Raji (cell line): ENCODE results near the gene TRIM28.

Experiments
- POLR2A ChIP-seq: IDR thresholded peaks from 2 replicates; pipeline ENCODE4 v1.6.1; 2011; ENCODE audit warnings: low read depth, low read length, control low read depth; ENCODE audit not compliant: insufficient read depth

The TRIM28 gene

GRCh38 chr19:58544591-58545285 is 874 bp downstream of the TRIM28 start:
- no peak for TF ChIP-seq POLR2A

GRCh38 chr19:58545286-58546018 is 1.6 kb downstream of the TRIM28 start:
- no peak for TF ChIP-seq POLR2A

DNA sequence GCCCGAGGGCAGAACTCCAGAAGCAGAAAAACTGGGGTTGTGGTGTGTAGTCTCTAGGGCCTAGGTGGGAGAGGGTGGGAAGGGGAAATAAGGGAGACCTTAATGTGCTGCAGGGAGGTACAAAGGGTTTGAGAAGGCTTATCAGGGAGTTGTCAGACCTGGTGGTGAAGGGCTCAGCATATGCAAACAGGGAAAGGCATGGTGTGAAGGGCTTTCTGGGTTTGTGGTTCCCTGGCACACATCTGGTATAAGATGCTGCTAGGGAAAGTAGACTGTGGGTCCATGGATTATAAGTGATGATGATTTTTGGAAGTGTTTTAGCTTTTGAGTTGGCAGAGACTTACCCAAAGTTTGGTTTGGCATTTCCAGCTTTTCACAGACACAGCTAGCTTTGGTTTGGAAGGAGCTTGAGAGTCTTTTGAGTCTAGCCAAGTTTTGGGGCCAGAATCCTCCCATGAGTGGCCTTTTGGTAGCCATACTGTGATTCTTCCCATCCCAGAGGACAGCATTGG is 2.2 kb downstream of the TRIM28 start:
- no peak for TF ChIP-seq POLR2A

DNA sequence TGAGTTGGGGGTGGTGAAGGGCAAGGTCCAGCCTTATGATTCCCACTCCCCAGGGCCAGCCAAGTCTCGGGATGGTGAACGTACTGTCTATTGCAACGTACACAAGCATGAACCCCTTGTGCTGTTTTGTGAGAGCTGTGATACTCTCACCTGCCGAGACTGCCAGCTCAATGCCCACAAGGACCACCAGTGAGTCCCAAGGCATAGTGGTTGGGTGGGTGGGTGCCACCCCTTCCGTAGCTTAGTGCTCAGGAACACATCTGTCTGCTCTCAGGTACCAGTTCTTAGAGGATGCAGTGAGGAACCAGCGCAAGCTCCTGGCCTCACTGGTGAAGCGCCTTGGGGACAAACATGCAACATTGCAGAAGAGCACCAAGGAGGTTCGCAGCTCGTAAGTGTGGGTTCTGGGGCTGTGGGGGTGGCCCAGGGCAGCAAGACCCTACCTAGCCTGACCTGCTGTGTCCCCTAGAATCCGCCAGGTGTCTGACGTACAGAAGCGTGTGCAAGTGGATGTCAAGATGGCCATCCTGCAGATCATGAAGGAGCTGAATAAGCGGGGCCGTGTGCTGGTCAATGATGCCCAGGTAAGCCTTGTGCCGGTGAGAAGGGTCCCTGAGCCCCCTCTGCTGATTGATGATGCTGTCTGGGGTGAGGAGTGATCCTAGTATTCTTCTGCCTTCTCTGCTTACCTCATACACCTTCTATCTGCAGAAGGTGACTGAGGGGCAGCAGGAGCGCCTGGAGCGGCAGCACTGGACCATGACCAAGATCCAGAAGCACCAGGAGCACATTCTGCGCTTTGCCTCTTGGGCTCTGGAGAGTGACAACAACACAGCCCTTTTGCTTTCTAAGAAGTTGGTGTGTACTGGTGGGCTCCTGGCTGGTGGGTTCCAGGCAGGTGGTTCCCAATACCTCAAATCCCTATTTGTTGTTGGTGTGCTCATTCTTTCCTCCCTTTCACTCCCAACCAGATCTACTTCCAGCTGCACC is 3.8 kb downstream of the TRIM28 start:
- TF ChIP-seq POLR2A: no peak

- TF ChIP-seq POLR2A: no peak
Measured at GRCh38 chr19:58548859-58549663, 5.2 kb downstream of the TRIM28 start.

GRCh38 chr19:58549664-58550361 is 5.9 kb downstream of the TRIM28 start:
- no peak for TF ChIP-seq POLR2A

GRCh38 chr19:58550362-58551122 is 6.7 kb downstream of the TRIM28 start:
- no peak for TF ChIP-seq POLR2A

DNA sequence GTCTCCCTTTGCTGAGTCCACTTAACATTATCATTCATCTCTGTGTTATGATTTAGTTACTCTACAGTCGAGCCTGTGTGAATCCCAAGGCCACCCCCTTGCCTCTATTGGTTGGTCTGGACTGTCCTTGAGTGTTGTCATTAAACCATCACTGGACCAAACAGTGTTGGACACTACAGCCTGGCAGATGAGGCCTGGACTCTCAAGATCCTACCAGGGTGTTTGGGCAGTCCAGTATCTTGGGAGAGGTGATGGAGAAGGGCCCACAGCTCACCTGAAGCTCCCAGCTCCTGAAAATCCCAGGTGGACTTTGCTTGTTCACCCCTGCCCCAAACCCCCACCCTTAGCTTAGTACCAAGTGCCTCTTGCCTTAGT is 7.2 kb downstream of the TRIM28 start:
- no peak for TF ChIP-seq POLR2A

DNA sequence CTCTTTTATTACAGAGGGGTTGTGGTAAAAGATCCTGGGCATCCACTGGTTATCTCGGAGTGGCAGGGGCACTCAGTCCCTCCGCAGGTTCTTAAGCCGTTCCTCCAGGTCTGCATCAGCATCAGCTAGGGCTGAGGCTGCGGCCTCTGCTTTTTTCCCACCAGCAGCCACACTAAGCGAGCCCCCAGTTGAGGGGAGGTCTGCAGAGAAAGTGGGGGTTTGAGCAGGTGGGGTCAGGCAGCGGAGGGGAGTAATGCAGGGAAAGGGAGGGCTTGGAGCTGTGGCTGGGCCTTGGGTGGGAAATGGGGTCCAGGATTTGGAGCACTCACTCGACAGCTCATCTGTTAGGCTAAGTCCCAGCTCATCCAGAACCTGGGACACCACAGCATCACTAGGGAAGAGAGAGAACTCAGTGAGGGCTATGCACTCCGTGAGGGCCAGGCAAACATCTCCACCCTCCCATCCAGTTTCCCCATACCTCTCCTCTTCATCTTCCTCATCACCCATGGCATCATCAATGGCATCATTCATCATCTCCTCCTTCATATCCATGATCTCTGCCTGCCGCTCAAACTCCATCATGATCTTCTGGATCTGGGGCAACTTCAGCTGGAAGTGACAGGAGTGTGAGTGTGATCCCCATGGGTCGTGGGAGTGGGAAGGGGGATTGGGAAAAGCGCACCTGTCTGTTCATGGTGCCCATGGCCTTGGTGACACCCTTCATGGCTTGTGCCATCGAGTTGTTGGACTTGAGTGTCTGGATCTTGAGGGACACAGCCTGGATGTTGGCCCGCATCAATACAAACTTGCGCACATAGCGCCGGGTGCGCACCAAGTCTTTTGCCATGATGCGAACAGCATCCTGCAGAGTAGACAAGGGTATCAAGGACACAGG is 8.0 kb downstream of the TRIM28 start:
- TF ChIP-seq POLR2A: no peak

- TF ChIP-seq POLR2A: no peak
Measured at GRCh38 chr19:58552655-58553054, 8.8 kb downstream of the TRIM28 start.

- no peak for TF ChIP-seq POLR2A
Measured at GRCh38 chr19:58553799-58554493, 10.1 kb downstream of the TRIM28 start.
